Measurements from ENCODE around the gene LYZL2.

Gene LYZL2

GRCh38 chr10:30591249-30591670 is 38.3 kb downstream of the LYZL2 start:
- no peak for DNase-seq (ENCODE audit: low read depth)

GRCh38 chr10:30589441-30589840 is 40.1 kb downstream of the LYZL2 start:
- DNase-seq (ENCODE audit: low read depth): no peak

GRCh38 chr10:30587522-30588031 is 42.0 kb downstream of the LYZL2 start:
- no peak for DNase-seq (ENCODE audit: low read depth)

GRCh38 chr10:30586828-30587227 is 42.7 kb downstream of the LYZL2 start:
- no peak for DNase-seq (ENCODE audit: low read depth)

- no peak for DNase-seq (ENCODE audit: low read depth)
These were observed 45.7 kb downstream of the LYZL2 start for GRCh38 chr10:30583778-30584415.

GRCh38 chr10:30581779-30582380 is 47.7 kb downstream of the LYZL2 start:
- DNase-seq (ENCODE audit: low read depth): no peak

GRCh38 chr10:30580676-30581075 is 48.9 kb downstream of the LYZL2 start:
- no peak for DNase-seq (ENCODE audit: low read depth)

- no peak for DNase-seq (ENCODE audit: low read depth)
These were observed 49.3 kb downstream of the LYZL2 start for GRCh38 chr10:30580241-30580640.

GRCh38 chr10:30579574-30579973 is 50.0 kb downstream of the LYZL2 start:
- no peak for DNase-seq (ENCODE audit: low read depth)

GRCh38 chr10:30577048-30577447 is 52.5 kb downstream of the LYZL2 start:
- DNase-seq (ENCODE audit: low read depth): no peak

- no peak for DNase-seq (ENCODE audit: low read depth)
These were observed 52.9 kb downstream of the LYZL2 start for GRCh38 chr10:30576641-30577040.

- no peak for DNase-seq (ENCODE audit: low read depth)
These were observed 55.1 kb downstream of the LYZL2 start for GRCh38 chr10:30574432-30574796.

GRCh38 chr10:30573721-30574431 is 55.7 kb downstream of the LYZL2 start:
- no peak for DNase-seq (ENCODE audit: low read depth)

GRCh38 chr10:30565449-30565848 is 64.1 kb downstream of the LYZL2 start:
- DNase-seq (ENCODE audit: low read depth): no peak

- DNase-seq (ENCODE audit: low read depth): no peak
These were observed 66.8 kb downstream of the LYZL2 start for GRCh38 chr10:30562787-30563186.
